Left cardiac atrium (tissue), 4 donors: Measurements from ENCODE around the gene MVK. TPM values are rescaled to one million over a fixed set of nuclear protein-coding genes. Genes with fewer than 3 reads are reported as not detected.
A peak's percentile ranks its signal among the peaks of the same experiment; 100 is the strongest.

Experiments
- ATAC-seq, 2 donors: fragments of 200-7000 bp; cut with Tn5 transposase; one replicate each; pipeline ENCODE4 v1.9.1; 2020; ENCODE audit warnings: mild to moderate bottlenecking in 2 of 2, moderate library complexity in 2 of 2
- DNase-seq: peaks from one replicate; pipeline ENCODE4 v3.0.0-alpha.2; 2020
- intact Hi-C, 2 donors: fragments of 100-400 bp; cut with DNase I; formaldehyde crosslinking; loops; one replicate each; pipeline versions ENCODE4 v1.14.1 to v1.15.1; 2022 to 2023
- total RNA-seq, 2 donors: library from RNA; stranded (reverse); fragmentation: NEBNext Ultra II Directional; extraction: Animal tissue kit (Norgen Biotek cat#: 25700); gene quantifications; one replicate each; pipeline ENCODE4 v1.2.1, GENCODE V29; 2021
- donor health status: DM: no; HTN: yes; CAD: no.
- donor health status: DM: no; HTN: yes; CAD: no; lungs with severe emphysema.
- donor health status: DM: yes; HTN: yes; CAD: no.
- donor health status: Dilated cardiomyopathy.

Gene MVK
- total RNA-seq, 2 donors from 2014 or later = 11.2 to 12.6 TPM

GRCh38 chr12:109613649-109614455 is 40.3 kb downstream of the MVK start:
- intact Hi-C loops = no loop called here
- DNase-seq = no peak
- ATAC-seq = no peak

- ATAC-seq (no peak), DNase-seq (no peak)
- intact Hi-C loops = no loop called here
Measured at GRCh38 chr12:109615556-109616229, 42.1 kb downstream of the MVK start.

DNA sequence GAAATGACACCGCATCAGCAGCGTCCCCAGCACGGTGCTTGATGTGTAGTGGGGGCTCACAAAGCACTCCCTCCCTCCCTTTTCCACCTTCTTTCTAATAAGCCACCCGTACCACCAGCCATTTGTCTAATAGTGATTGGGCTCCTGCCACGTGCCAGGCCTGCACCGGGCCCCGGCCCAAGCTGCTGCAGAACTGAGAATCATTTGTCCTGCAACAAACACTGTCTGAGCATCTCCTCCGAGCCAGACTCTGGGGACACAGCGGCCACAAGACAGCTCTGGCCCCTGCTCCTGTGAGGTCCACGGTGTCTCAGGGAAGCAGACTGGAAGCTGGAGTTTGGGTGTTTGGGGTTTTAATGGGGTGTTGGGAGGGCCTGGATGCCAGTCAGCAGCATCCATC is 43.9 kb downstream of the MVK start:
- ATAC-seq = no peak
- no peak for DNase-seq
- intact Hi-C loops = no loop called here

GRCh38 chr12:109618082-109618481 is 44.5 kb downstream of the MVK start:
- DNase-seq (no peak), ATAC-seq (no peak)
- intact Hi-C loops = no loop called here

DNA sequence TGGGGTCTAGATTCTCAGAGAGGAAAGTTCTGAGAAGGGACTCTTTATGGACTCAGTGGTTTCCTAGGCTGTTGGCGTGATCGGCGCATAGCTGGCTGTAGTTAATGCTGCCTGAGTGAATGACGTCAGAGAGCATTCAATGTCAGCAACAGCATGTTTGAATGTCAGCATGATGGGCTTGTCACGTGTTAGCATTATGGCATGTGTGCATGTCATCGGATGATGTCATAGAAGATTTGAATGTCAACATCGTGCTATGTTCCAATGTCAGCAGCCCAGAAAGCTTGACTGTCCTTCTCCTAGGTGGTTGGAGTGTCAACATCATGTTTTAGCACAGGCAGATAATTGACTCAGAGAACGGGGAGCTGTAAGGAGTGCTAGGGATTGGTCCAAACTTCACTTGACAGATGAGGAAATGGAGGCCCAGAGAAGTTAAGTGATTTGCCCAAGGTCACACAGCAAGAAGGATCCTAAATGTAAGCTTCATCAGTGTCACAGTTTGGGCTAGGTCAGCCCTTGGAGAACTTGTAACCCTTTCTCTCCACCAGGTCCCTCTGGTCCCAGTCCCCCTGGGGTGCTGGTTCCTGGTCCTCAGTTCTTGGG is 45.5 kb downstream of the MVK start:
- ATAC-seq (no peak), DNase-seq (no peak)
- intact Hi-C loops = no loop called here

- intact Hi-C loops = no loop called here
- ATAC-seq = no peak
- no peak for DNase-seq
Measured at GRCh38 chr12:109621211-109621694, 47.7 kb downstream of the MVK start.

DNA sequence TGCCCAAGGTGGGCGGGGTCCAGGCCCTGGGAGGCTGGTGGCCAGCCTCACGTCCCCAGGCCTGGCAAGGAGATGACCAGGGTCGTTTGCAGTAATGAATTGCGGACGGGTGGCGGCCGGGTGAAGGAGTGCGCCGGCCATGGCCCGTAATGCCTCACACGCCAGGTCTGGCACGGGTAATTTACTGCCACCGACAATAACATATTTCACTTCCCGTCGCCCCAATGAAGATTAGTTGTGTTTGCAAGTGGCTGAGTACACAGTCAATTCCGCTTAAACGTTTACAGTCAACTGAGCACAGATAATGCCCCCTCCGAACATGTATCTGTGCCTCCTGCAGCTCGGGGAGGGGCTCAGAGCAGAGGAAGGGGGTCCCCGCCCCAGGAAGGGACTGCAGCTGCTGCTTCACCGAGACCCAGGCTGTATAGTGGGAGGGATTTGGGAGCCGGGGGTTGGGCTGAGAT is 48.3 kb downstream of the MVK start:
- DNase-seq (no peak), ATAC-seq (no peak)
- intact Hi-C loops = no loop called here

- ATAC-seq (peak in 1 of 2 donors; percentile 12), DNase-seq (no peak)
- intact Hi-C loops = no loop called here
Measured at GRCh38 chr12:109624467-109624866, 50.9 kb downstream of the MVK start.

DNA sequence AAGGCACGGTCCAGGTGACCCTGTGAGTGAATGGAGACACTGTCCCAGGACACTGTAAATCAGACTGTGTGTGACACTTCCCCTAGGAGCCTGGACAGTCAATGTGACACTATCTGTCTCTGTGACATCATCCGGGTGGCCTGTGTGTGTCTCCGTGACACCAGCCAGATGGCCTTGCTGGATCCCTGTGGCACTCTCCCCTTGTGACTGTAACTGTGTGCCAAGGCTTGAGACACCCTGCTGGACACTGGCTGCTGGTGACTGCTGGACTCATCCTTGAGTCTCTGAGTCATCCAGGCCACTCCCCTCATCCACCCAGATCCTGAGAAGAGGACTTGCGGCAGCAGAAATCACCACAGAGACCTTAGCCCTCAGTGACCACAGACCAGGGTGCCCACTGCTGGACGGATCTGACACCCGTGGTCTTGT is 51.6 kb downstream of the MVK start:
- peak; percentile 39 to 92 for ATAC-seq

DNA sequence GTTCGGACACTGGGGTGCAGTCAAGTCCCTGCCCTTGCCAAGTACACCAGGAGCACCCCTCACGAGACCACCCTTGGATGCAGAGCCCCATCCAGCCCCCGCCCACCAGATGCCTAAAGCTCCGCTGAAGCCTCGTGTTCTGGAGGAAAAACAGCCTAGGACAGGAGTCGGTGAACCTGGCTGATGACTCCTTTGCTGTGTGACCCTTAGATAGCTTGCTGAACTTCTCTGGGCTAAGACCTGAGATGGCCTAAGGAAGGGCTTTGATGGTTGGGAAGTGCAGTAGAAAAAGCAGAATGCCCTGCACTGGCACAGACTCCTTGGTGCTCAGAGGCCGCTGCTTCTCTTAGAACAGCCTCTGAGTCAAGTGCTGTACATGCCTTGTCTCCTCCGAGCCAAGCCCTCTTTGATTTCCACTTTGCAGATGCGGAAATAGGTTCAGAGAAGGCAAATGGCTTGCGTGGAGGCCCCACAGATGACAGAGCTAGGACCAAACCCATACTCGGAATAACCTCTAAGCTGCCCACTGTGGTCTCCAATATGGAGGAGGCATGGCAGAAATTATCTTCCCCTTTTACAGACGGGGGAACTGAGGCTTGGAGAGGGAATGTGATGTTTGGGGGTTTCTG is 52.3 kb downstream of the MVK start:
- intact Hi-C loops = no loop called here
- DNase-seq = no peak
- no peak for ATAC-seq

More for the DNA sequence above, 51.6 kb downstream of the MVK start:
- DNase-seq = peak; percentile 28
- intact Hi-C loops = no loop called here

DNA sequence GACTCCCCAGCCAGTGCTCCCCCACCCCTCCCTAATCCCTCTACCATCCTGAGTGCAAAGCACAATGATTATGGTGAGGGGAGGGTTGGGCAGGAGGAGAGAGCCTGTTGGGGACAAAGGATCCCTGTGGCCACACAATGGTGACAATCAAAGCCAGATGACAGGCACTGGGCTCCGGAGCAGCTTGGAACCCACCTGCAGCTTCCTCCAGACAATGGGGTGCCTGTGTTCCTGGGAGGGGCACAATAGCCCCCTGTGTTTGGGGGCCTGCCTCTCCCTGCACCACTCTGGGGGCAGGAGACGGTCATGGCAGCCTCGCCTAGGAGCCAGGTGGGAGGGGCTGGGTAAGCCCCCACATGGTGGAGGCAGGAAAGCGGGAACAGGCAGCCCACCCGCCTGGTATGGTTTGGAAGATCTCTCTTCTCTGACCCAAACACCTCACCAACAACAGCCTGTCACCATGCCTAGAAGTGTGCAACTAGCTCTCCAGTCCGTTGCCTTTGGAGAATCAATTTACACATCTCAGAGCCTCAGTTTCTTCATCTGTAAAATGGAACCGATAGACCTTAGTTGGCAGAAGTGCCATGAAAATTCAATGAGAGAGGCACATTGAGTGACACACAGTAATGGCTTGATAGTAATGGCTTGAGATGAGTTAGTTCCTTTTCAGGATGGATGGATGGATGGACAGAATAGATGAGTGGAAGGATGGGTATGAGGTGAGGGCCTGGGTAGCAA is 53.0 kb downstream of the MVK start:
- intact Hi-C loops = no loop called here
- no peak for ATAC-seq
- no peak for DNase-seq

GRCh38 chr12:109627633-109628032 is 54.0 kb downstream of the MVK start:
- ATAC-seq (no peak), DNase-seq (no peak)
- intact Hi-C loops = no loop called here

- intact Hi-C loops = no loop called here
- no peak for ATAC-seq
- DNase-seq = no peak
Measured at GRCh38 chr12:109630107-109630506, 56.5 kb downstream of the MVK start.

DNA sequence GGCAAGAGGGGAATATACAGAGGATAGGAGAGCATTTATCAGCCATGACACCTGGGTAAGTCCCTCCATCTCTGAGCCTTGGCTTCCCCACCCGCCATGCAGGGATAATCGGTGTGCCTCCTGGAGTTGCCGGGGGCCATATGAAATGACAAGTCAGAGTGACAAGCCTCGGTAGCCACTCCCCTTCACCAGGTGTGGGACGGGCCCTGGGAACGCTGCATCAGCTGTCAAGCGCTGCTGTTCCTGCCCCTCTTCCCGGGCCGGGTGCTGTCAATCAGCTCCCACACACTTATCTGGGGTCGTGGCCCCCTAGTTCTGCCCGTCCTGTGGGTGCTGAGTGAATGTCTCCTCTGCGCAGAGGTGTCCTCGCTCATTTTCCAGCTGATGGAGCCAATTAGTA is 57.2 kb downstream of the MVK start:
- intact Hi-C loops = no loop called here
- ATAC-seq = no peak
- DNase-seq = no peak

- DNase-seq (no peak), ATAC-seq (no peak)
- intact Hi-C loops = no loop called here
Measured at GRCh38 chr12:109631302-109631701, 57.7 kb downstream of the MVK start.

DNA sequence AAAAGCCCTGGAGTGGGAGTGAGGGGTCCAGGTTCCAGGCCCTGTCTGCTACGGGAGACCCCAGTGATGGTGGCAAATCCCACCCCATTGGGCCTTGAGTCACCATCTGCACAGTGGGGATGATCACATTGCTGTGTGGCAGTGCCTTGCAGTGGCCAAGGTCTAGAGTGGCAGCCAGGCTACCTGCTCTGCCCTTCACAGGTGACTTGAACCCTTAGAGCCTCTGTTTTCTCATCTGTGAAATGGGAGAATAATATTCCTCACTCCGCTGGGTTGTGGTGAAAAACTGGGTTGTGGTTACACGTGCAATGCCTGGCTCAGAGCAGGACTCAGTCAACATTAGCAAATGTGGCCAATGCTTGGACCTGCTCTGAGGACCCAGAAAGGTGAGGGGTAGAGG is 58.2 kb downstream of the MVK start:
- no peak for ATAC-seq
- intact Hi-C loops = no loop called here
- no peak for DNase-seq

DNA sequence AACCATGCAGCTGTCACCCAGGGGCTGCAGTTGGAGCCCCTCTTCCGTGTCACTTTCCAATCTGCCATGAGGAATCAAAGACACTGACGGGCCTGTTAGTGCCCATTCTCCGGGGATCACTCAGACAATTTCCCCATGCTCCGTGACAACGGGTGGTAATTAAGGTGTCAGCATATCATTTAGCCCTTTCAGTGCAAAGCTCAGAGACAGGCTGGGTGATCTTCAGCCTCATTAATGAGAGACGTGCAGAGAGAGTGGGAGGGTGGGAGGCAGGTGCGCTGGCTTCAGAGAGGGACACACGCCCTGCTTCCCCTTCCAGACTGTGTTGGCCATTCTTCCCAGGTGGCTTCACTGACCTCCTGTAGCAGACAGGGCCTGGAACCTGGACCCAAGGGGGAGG is 58.7 kb downstream of the MVK start:
- intact Hi-C loops = no loop called here
- ATAC-seq (no peak), DNase-seq (no peak)

- no peak for ATAC-seq
- DNase-seq = no peak
- intact Hi-C loops = no loop called here
Measured at GRCh38 chr12:109635717-109636116, 62.1 kb downstream of the MVK start.

DNA sequence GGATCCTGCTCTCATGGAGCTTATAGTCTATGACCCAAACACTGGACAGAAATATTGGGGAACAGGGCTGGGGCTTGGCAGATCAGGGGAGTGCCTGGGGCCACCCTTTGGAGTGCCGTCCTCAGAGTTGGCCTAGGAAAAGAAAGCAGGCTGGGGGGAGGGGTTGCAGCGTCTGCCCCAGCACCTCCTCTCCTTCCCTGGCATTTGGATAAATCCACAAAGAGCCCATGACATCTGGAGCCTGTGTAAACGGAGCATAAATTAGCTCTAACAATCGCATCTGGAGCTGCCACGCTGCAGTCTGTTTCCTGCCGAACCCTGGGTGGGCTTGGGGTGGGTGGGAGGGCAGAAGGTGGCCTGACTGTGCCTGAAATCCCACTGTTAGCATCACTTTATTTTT is 63.8 kb downstream of the MVK start:
- ATAC-seq (no peak), DNase-seq (no peak)

More for the DNA sequence above, 63.8 kb downstream of the MVK start:
- intact Hi-C loops = no loop called here
